ENCODE results near the gene SFSWAP. TPM values are rescaled to one million over a fixed set of nuclear protein-coding genes. Genes with fewer than 3 reads are reported as not detected.

SFSWAP gene
- total RNA-seq, 1 experiment from 2014 or later: 68.8 TPM

DNA sequence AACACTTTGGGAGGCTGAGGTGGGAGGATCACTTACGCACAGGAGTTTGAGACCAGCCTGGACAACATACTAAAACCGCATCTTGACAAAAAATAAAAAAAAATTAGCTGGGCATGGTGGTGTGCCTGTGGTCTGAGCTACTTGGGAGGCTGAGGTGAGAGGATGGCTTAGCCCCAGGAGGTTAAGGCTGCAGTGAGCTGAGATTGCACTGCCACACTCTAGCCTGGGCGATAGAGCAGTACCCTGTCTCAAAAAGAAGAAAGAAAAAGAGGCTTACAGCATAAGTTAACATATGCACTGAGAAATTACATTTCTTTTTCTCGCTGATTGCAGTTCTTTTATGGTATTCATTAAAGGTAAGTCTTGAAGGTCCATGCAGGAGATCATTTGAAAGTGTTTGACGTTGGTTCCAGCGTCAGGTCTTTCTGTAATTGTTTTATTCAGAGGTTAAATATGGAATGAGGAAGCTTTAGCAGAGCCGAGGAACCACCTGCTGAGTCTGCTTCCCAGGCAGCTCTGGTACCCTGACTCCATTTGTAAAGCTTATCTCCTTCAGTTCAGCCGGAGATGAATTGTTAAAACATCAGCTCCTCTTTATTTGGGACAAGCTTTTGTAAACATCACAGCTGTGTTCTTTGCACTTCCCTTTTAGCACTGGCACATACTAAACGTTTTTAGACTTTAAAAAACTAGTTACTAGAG lies 18.5 kb downstream of the SFSWAP start:
- Mint-ChIP-seq H3K36me3 (ENCODE audit: insufficient read depth, unreplicated experiment) (peaks cover 99% of the 10 kb centered on the region), H3K4me1 (ENCODE audit: insufficient read depth, unreplicated experiment) (no peaks in the 10 kb centered on the region), H3K9me3 (ENCODE audit: unreplicated experiment) (no peaks in the 10 kb centered on the region), H3K27ac (ENCODE audit: low read depth, unreplicated experiment) (no peak overlapping the region), H3K4me3 (ENCODE audit: unreplicated experiment) (no peak overlapping the region), H3K27me3 (ENCODE audit: insufficient read depth, unreplicated experiment) (no peaks in the 10 kb centered on the region)
- POLR2A ChIA-PET: interaction anchor here (0.5 to 1.1 kb wide), 3 partner anchors 9 to 333 kb away, joined by 3 to 6 read pairs (median 5); partner anchors contain the start of gene SFSWAP
- no peak for DNase-seq (ENCODE audit: unreplicated experiment)
- TF ChIP-seq, protein P1, sequence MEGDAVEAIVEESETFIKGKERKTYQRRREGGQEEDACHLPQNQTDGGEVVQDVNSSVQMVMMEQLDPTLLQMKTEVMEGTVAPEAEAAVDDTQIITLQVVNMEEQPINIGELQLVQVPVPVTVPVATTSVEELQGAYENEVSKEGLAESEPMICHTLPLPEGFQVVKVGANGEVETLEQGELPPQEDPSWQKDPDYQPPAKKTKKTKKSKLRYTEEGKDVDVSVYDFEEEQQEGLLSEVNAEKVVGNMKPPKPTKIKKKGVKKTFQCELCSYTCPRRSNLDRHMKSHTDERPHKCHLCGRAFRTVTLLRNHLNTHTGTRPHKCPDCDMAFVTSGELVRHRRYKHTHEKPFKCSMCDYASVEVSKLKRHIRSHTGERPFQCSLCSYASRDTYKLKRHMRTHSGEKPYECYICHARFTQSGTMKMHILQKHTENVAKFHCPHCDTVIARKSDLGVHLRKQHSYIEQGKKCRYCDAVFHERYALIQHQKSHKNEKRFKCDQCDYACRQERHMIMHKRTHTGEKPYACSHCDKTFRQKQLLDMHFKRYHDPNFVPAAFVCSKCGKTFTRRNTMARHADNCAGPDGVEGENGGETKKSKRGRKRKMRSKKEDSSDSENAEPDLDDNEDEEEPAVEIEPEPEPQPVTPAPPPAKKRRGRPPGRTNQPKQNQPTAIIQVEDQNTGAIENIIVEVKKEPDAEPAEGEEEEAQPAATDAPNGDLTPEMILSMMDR (IDR thresholded peaks at IDR 0.05; ENCODE audit: unreplicated experiment): no peak
- intact Hi-C loops (cut with micrococcal nuclease): no loop called here
- BruUV-seq (replicated peaks): no TSS peak
- CTCF ChIA-PET: interaction anchor here (0.6 to 0.7 kb wide), 2 partner anchors 164 to 1452 kb away, joined by 3 read pairs; no protein-coding TSS in a partner anchor

DNA sequence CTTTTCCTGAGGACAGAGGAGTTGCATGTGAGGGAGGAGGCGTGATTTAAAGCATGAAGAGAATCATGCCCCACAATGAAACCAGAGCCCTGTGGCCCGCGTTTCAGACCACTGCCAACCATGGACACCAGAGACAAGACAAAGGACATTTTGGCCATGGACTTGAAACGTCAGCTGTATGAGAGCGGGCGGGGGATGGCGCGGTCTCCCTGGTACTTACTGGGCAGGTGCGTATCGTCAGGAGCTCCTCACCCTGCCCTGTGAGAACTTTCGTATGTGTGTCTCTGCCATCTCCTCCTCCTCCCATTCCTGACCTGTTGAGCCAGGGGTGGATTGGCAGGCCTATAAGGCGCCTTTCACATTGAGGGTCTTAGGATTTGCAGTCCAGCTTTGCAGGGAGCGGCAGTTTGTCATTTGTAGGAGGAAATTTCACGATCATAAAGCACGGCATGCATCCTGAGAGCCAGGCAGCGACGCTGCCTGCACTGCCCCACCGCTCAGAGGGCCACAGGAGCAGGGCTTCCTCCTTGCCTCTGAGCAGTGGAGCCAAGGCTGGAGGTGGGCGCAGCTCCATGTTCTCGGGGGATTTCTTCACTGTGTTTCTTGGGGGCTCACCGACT lies 22.2 kb downstream of the SFSWAP start:
- Mint-ChIP-seq H3K27me3 (ENCODE audit: insufficient read depth, unreplicated experiment) (no peaks in the 10 kb centered on the region), H3K36me3 (ENCODE audit: insufficient read depth, unreplicated experiment) (peaks cover 72% of the 10 kb centered on the region), H3K27ac (ENCODE audit: low read depth, unreplicated experiment) (no peak overlapping the region), H3K4me1 (ENCODE audit: insufficient read depth, unreplicated experiment) (peaks cover 10% of the 10 kb centered on the region), H3K9me3 (ENCODE audit: unreplicated experiment) (no peaks in the 10 kb centered on the region), H3K4me3 (ENCODE audit: unreplicated experiment) (no peak overlapping the region)
- BruUV-seq (replicated peaks): no TSS peak
- no peak for DNase-seq (ENCODE audit: unreplicated experiment)
- intact Hi-C loops (cut with micrococcal nuclease): no loop called here
- ChIA-PET POLR2A (interaction anchor here (1.5 kb wide), 1 partner anchor 12 kb away, joined by 3 read pairs; no protein-coding TSS in a partner anchor), CTCF (interaction anchor here (0.5 to 0.7 kb wide), 2 partner anchors 243 to 628 kb away, joined by 3 read pairs; no protein-coding TSS in a partner anchor)
- TF ChIP-seq, protein P1 (IDR thresholded peaks at IDR 0.05; ENCODE audit: unreplicated experiment): no peak

DNA sequence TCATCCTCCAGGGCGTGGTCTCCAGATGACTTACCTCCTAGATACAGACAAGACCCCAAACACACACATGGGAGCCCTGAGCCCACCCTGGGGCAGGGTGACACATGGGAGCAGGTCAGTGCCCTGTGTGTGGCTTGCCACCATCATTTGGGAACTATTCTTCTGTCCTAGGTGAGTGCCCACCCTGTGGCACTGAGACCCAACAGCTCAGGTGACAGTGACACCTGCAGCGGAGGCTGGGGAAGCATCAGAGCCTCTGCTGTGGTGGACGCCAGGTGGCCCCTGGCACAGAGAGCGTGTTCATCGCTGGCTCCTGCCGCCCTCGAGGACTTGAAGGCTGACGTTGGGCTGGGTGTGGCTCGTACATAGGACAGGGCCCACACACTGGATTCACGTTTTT lies 23.0 kb downstream of the SFSWAP start:
- ChIA-PET POLR2A (no interaction called here), CTCF (no interaction called here)
- intact Hi-C loops (cut with micrococcal nuclease): no loop called here
- no peak for DNase-seq (ENCODE audit: unreplicated experiment)
- Mint-ChIP-seq H3K4me1 (ENCODE audit: insufficient read depth, unreplicated experiment) (peaks cover 10% of the 10 kb centered on the region), H3K27ac (ENCODE audit: low read depth, unreplicated experiment) (peak overlapping the region; percentile 66), H3K27me3 (ENCODE audit: insufficient read depth, unreplicated experiment) (no peaks in the 10 kb centered on the region), H3K9me3 (ENCODE audit: unreplicated experiment) (no peaks in the 10 kb centered on the region), H3K36me3 (ENCODE audit: insufficient read depth, unreplicated experiment) (peaks cover 71% of the 10 kb centered on the region), H3K4me3 (ENCODE audit: unreplicated experiment) (no peak overlapping the region)
- BruUV-seq (replicated peaks): no TSS peak
- TF ChIP-seq, protein P1 (IDR thresholded peaks at IDR 0.05; ENCODE audit: unreplicated experiment): no peak

DNA sequence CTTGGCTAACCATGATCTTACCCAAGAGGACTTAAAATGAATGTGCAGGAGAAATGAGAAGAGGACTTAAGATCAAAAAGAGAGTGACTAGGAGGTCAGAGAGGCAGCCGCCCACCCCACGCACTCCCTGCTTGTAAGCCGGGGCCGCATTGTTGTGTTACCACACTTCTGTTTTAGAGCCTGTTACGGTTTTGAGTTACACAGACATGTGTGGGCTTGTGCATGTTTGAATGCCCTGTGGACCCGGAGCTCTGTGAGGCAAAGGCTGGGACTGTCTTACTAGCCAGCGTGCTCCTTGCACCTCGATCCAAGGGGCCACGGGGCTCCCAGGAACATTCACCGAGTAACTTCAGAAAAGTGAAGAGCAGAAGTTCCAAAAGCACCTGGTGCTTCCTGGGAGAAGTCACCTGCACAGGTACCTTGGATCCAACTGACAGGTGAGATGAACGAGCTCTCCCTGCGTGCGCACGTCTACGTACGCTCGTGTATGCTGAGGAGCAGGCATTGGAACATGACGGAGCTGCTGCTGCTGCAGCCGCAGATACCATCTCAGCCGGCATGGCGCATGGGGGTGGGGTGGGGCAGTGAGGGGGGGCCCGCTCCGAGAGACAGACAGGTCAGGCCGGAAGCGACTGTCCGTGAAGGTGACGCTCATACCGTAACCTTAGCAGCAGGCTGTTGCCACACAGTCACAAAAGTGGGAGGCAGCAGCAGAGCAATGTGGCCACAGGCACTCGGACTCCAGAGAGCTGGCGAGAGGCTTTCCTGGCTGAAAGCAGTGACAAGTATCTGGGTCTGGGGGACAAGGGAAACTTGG lies 23.7 kb downstream of the SFSWAP start:
- no peak for DNase-seq (ENCODE audit: unreplicated experiment)
- H3K27me3 Mint-ChIP-seq (ENCODE audit: insufficient read depth, unreplicated experiment): no peaks in the 10 kb centered on the region
- intact Hi-C loops (cut with micrococcal nuclease): no loop called here
- TF ChIP-seq, protein P1 (IDR thresholded peaks at IDR 0.05; ENCODE audit: unreplicated experiment): no peak
- BruUV-seq (replicated peaks): no TSS peak
- H3K27ac Mint-ChIP-seq (ENCODE audit: low read depth, unreplicated experiment): peak overlapping the region; percentile 66
- no peaks in the 10 kb centered on the region for H3K9me3 Mint-ChIP-seq (ENCODE audit: unreplicated experiment)
- H3K4me1 Mint-ChIP-seq (ENCODE audit: insufficient read depth, unreplicated experiment): peaks cover 10% of the 10 kb centered on the region
- peaks cover 71% of the 10 kb centered on the region for H3K36me3 Mint-ChIP-seq (ENCODE audit: insufficient read depth, unreplicated experiment)
- ChIA-PET CTCF (interaction anchor here (0.6 kb wide), 1 partner anchor 601 kb away, joined by 4 read pairs; no protein-coding TSS in a partner anchor), POLR2A (no interaction called here)
- H3K4me3 Mint-ChIP-seq (ENCODE audit: unreplicated experiment): no peak overlapping the region

Measured in MCF 10A (cell line).